SK-N-SH (cell line): ENCODE data around the gene AMDHD2. TPM values are rescaled to one million over a fixed set of nuclear protein-coding genes. Genes with fewer than 3 reads are reported as not detected.

Experiments used
- CTCF ChIA-PET: fragments of 300-600, 350-600 bp; formaldehyde crosslinking; extraction: SDS; loops from one replicate; lab custom pipeline; 2021; lab: Yijun Ruan, JAX
- POLR2A ChIA-PET: fragments of 350-600 bp; sonication (Branson Sonifier 250); formaldehyde crosslinking; extraction: SDS; loops from one replicate; lab custom pipeline; 2020; ENCODE audit warnings: antibody characterized with exemption, inconsistent platforms; lab: Yijun Ruan, JAX
- DNase-seq: peaks from one replicate; pipeline ENCODE4 v3.0.0; 2012
- H2AFZ ChIP-seq: fragments of 200-600 bp; sonication (generic); 2 replicates; pipeline ENCODE4 v1.8.1; 2016; ENCODE audit warnings: antibody characterized with exemption, mild to moderate bottlenecking, low read depth
- H3F3A ChIP-seq: fragments of 200-600 bp; sonication (generic); replicated peaks from 2 replicates; pipeline ENCODE3; 2016; ENCODE audit warnings: antibody characterized with exemption, mild to moderate bottlenecking; ENCODE audit not compliant: insufficient read depth
- H3K27ac ChIP-seq, 2 experiments: fragments of 200-500 bp in 1 of 2; fragments of 200-600 bp in 1 of 2; sonication (Bioruptor generic) in 1 of 2; sonication (generic), shearing (Covaris generic) in 1 of 2; 2 replicates each; pipeline versions ENCODE4 v1.5.1 to v1.6.1; 2014 to 2016; ENCODE audit warnings: low read depth in 2 of 2, inconsistent platforms in 1 of 2, low read length in 1 of 2, mild to moderate bottlenecking in 1 of 2, mixed read lengths in 1 of 2
- H3K27me3 ChIP-seq: fragments of 200-600 bp; sonication (generic), shearing (Covaris generic); 2 replicates; pipeline ENCODE4 v1.6.1; 2016; ENCODE audit warnings: mixed run types; ENCODE audit not compliant: insufficient read depth
- H3K36me3 ChIP-seq, 2 experiments: fragments of 200-500 bp in 1 of 2; fragments of 200-600 bp in 1 of 2; sonication (Bioruptor generic) in 1 of 2; sonication (generic) in 1 of 2; replicated peaks in 1 of 2; 2 replicates each; pipeline versions ENCODE3 to v1.5.1; 2014 to 2016; ENCODE audit warnings: low read length in 1 of 2, mild to moderate bottlenecking in 1 of 2; ENCODE audit not compliant: insufficient read depth in 2 of 2, control insufficient read depth in 1 of 2
- H3K4me1 ChIP-seq, 2 experiments: fragments of 200-500 bp in 1 of 2; fragments of 200-600 bp in 1 of 2; sonication (Bioruptor generic) in 1 of 2; sonication (generic), shearing (Covaris generic) in 1 of 2; 2 replicates each; pipeline versions ENCODE4 v1.5.1 to v1.6.1; 2014 to 2016; ENCODE audit warnings: low read depth in 1 of 2, low read length in 1 of 2, mixed run types in 1 of 2; ENCODE audit not compliant: insufficient read depth in 2 of 2, control insufficient read depth in 1 of 2
- H3K4me2 ChIP-seq: fragments of 200-600 bp; sonication (generic), shearing (Covaris generic); 2 replicates; pipeline ENCODE4 v1.6.1; 2017; ENCODE audit warnings: mixed run types
- H3K4me3 ChIP-seq, 2 experiments: fragments of 200-500 bp in 1 of 2; fragments of 200-600 bp in 1 of 2; sonication (Bioruptor generic) in 1 of 2; sonication (generic), shearing (Covaris generic) in 1 of 2; 2 replicates each; pipeline versions ENCODE4 v1.5.1 to v1.8.1; 2014 to 2016; ENCODE audit warnings: low read depth in 2 of 2, inconsistent platforms in 1 of 2, low read length in 1 of 2, mild to moderate bottlenecking in 1 of 2, mixed read lengths in 1 of 2, moderate library complexity in 1 of 2
- H3K79me2 ChIP-seq: fragments of 200-600 bp; sonication (generic); 2 replicates; pipeline ENCODE4 v1.8.1; 2017; ENCODE audit warnings: mild to moderate bottlenecking; ENCODE audit not compliant: insufficient read depth
- H3K9ac ChIP-seq: fragments of 200-600 bp; sonication (generic); 2 replicates; pipeline ENCODE4 v1.6.1; 2017; ENCODE audit warnings: mixed run types
- H3K9me2 ChIP-seq: fragments of 200-600 bp; sonication (generic); 2 replicates; pipeline ENCODE4 v1.6.1; 2017; ENCODE audit warnings: mixed run types
- H3K9me3 ChIP-seq: fragments of 200-600 bp; sonication (generic); 2 replicates; pipeline ENCODE4 v1.6.1; 2017; ENCODE audit warnings: mixed run types, mild to moderate bottlenecking, moderate library complexity
- H4K20me1 ChIP-seq: fragments of 200-600 bp; sonication (generic); 2 replicates; pipeline ENCODE4 v1.6.1; 2017; ENCODE audit warnings: mild to moderate bottlenecking, mixed run types; ENCODE audit not compliant: insufficient read depth
- CHD2 ChIP-seq: fragments of 150-350 bp; IDR thresholded peaks from 2 replicates; pipeline ENCODE4 v1.6.1; 2018; ENCODE audit warnings: low read length; ENCODE audit not compliant: partially characterized antibody
- ELF1 ChIP-seq: IDR thresholded peaks from 2 replicates; pipeline ENCODE4 v1.4.0; 2012
- EP300 ChIP-seq, 2 experiments: IDR thresholded peaks; 2 replicates each; pipeline versions ENCODE4 v1.4.0 to v1.6.1; 2012; ENCODE audit warnings: borderline replicate concordance in 1 of 2, low read depth in 1 of 2, low read length in 1 of 2
- FOXM1 ChIP-seq: IDR thresholded peaks from 2 replicates; pipeline ENCODE4 v1.4.0; 2012; ENCODE audit warnings: low read depth, mild to moderate bottlenecking
- GABPA ChIP-seq: IDR thresholded peaks from 2 replicates; pipeline ENCODE4 v1.4.0; 2012; ENCODE audit warnings: low read depth, mild to moderate bottlenecking
- GATA2 ChIP-seq: sonication (generic); formaldehyde crosslinking; IDR thresholded peaks from 2 replicates; pipeline ENCODE4 v1.5.0; 2020; ENCODE audit warnings: mild to moderate bottlenecking, missing genetic modification reagents
- JUND ChIP-seq: IDR thresholded peaks from 2 replicates; pipeline ENCODE4 v1.4.0; 2012
- MAX ChIP-seq: IDR thresholded peaks from 2 replicates; pipeline ENCODE4 v1.4.0; 2012; ENCODE audit warnings: low read depth
- MXI1 ChIP-seq: IDR thresholded peaks from 2 replicates; pipeline ENCODE4 v1.6.1; 2012; ENCODE audit warnings: mild to moderate bottlenecking, low read depth, low read length, improper control_type of control experiment
- REST ChIP-seq: IDR thresholded peaks from 2 replicates; pipeline ENCODE4 v1.6.1; 2012; ENCODE audit warnings: mild to moderate bottlenecking, low read depth, low read length, moderate library complexity
- SIN3A ChIP-seq: IDR thresholded peaks from 2 replicates; pipeline ENCODE4 v1.6.1; 2012; ENCODE audit warnings: low read depth, mild to moderate bottlenecking, low read length, moderate library complexity, borderline replicate concordance
- TAF1 ChIP-seq: IDR thresholded peaks from 2 replicates; pipeline ENCODE4 v1.6.1; 2012; ENCODE audit warnings: low read depth, mild to moderate bottlenecking, low read length, moderate library complexity, borderline replicate concordance
- WGBS: methylation state at CpG from one replicate; pipeline ENCODE4 v1.1.6; 2017; ENCODE audit warnings: low lambda C conversion rate; 5-methylcytosine and 5-hydroxymethylcytosine counted together
- polyA plus RNA-seq, 3 experiments: library from polyadenylated mRNA; depleted of rRNA; stranded (reverse); fragments of >200 nt; gene quantifications; 2 replicates each; pipeline ENCODE4 v1.2.3, GENCODE V29; 2012
- TF ChIP-seq, protein P1 (sequence below): fragments of 150-350 bp; IDR thresholded peaks from 2 replicates; pipeline ENCODE4 v1.6.1; 2017; ENCODE audit warnings: antibody characterized with exemption, low read length, low read depth, borderline replicate concordance

Gene AMDHD2
- polyA plus RNA-seq, 1 of the 3 experiments (the other 2 are of a cell fraction) = 38.1 TPM

- Histone ChIP-seq H3K4me3 (no peak overlapping the region), H4K20me1 (0 out of 2 replicates have a peak, but pooled peaks cover 3% of the 10 kb centered on the region), H3K27me3 (no peaks in the 10 kb centered on the region), H3K9me3 (no peaks in the 10 kb centered on the region), H3K27ac (no peak overlapping the region), H3K9me2 (no peaks in the 10 kb centered on the region), H2AFZ (no peak overlapping the region)
- CTCF ChIA-PET = no interaction called here
- 93% methylated on average over 14 of the region's 14 CpGs for WGBS
- no peak for DNase-seq
- POLR2A ChIA-PET = no interaction called here
- TF ChIP-seq ELF1 = no peak
- TF ChIP-seq GABPA = no peak
- no peak for TF ChIP-seq MAX
- TF ChIP-seq, protein P1, sequence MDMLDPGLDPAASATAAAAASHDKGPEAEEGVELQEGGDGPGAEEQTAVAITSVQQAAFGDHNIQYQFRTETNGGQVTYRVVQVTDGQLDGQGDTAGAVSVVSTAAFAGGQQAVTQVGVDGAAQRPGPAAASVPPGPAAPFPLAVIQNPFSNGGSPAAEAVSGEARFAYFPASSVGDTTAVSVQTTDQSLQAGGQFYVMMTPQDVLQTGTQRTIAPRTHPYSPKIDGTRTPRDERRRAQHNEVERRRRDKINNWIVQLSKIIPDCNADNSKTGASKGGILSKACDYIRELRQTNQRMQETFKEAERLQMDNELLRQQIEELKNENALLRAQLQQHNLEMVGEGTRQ = no peak
- TF ChIP-seq GATA2 (CRISPR knock-in tag) = no peak
- TF ChIP-seq MXI1 = no peak
- no peak for TF ChIP-seq TAF1
- no peak for TF ChIP-seq REST
- TF ChIP-seq SIN3A = no peak
- TF ChIP-seq EP300 (IDR thresholded peaks at IDR 0.05; ENCODE audit: borderline replicate concordance in 1 of 2, low read depth in 1 of 2, low read length in 1 of 2) = no peak
- no peak for TF ChIP-seq CHD2
- TF ChIP-seq JUND = no peak
- TF ChIP-seq FOXM1 = no peak
- TF ChIP-seq, all 33 proteins: peak for 0
- Histone ChIP-seq H3K36me3 (no peaks in the 10 kb centered on the region), H3K4me2 (no peak overlapping the region), H3F3A (peaks cover 4% of the 10 kb centered on the region), H3K4me1 (peaks cover 0 to 10% of the 10 kb centered on the region in 2 experiments; a peak in 1 of 4 replicates), H3K79me2 (no peaks in the 10 kb centered on the region), H3K9ac (no peak overlapping the region)
Measured at GRCh38 chr16:2505695-2506094, 14.5 kb upstream of the AMDHD2 start.
